ENCODE measurements around the gene SRGAP1.

DNA sequence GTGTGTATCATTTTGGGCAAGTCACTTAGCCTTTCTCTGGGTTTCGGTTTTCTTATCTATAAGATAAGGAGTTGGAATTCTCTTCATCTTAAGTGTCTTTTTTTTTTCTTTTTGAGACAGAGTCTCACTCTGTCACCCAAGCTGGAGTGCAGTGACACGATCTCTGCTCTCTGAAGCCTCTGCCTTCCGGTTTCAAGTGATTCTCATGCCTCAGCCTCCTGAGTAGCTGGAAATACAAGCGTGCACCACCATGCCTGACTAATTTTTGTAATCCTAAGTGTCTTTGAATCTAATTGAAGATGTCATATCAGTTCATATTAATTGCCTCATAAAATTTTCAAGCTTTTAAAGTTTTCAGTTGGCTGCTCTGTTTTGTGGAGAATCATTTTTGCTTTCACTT, 4.0 kb downstream of the SRGAP1 start:
- no peak for TF ChIP-seq POLR2A (IDR thresholded peaks at IDR 0.05; ENCODE audit: low read depth, low read length)
- TF ChIP-seq POLR2AphosphoS5 (IDR thresholded peaks at IDR 0.05; ENCODE audit: low read depth, low read length), result no peak
